Ishikawa (cell line): ENCODE measurements around the gene CTSD.
A peak's percentile ranks its signal among the peaks of the same experiment; 100 is the strongest.

Source experiments
- CEBPB ChIP-seq: IDR thresholded peaks from 2 replicates; pipeline ENCODE4 v1.6.1; 2012
- CREB1 ChIP-seq: IDR thresholded peaks from 2 replicates; pipeline ENCODE4 v1.6.1; 2012; ENCODE audit warnings: low read depth
- EGR1 ChIP-seq: IDR thresholded peaks from 2 replicates; pipeline ENCODE4 v1.6.1; 2012
- EP300 ChIP-seq: IDR thresholded peaks from 2 replicates; pipeline ENCODE4 v1.6.1; 2012; ENCODE audit warnings: borderline replicate concordance
- FOXM1 ChIP-seq: IDR thresholded peaks from 2 replicates; pipeline ENCODE4 v1.6.1; 2012; ENCODE audit warnings: low read depth, borderline replicate concordance
- NFIC ChIP-seq: IDR thresholded peaks from 2 replicates; pipeline ENCODE4 v1.6.1; 2012
- RAD21 ChIP-seq: IDR thresholded peaks from 2 replicates; pipeline ENCODE4 v1.6.1; 2012; ENCODE audit warnings: low read depth
- TAF1 ChIP-seq: IDR thresholded peaks from 2 replicates; pipeline ENCODE4 v1.6.1; 2012; ENCODE audit warnings: low read depth, mild to moderate bottlenecking
- TCF12 ChIP-seq: IDR thresholded peaks from 2 replicates; pipeline ENCODE4 v1.6.1; 2012; ENCODE audit warnings: low read depth
- TEAD4 ChIP-seq: IDR thresholded peaks from 2 replicates; pipeline ENCODE4 v1.6.1; 2012
- YY1 ChIP-seq: IDR thresholded peaks from 2 replicates; pipeline ENCODE4 v1.6.1; 2012; ENCODE audit warnings: low read depth
- ZBTB7A ChIP-seq: IDR thresholded peaks from 2 replicates; pipeline ENCODE4 v1.6.1; 2012; ENCODE audit warnings: low read depth
- TF ChIP-seq, protein P1 (sequence below): IDR thresholded peaks from 2 replicates; pipeline ENCODE4 v1.6.1; 2012
- TF ChIP-seq, protein P2 (sequence below): IDR thresholded peaks from 2 replicates; pipeline ENCODE4 v1.6.1; 2012
- TF ChIP-seq, protein P3 (sequence below): IDR thresholded peaks from 2 replicates; pipeline ENCODE4 v1.6.1; 2012; ENCODE audit warnings: low read depth, mild to moderate bottlenecking

CTSD gene

DNA sequence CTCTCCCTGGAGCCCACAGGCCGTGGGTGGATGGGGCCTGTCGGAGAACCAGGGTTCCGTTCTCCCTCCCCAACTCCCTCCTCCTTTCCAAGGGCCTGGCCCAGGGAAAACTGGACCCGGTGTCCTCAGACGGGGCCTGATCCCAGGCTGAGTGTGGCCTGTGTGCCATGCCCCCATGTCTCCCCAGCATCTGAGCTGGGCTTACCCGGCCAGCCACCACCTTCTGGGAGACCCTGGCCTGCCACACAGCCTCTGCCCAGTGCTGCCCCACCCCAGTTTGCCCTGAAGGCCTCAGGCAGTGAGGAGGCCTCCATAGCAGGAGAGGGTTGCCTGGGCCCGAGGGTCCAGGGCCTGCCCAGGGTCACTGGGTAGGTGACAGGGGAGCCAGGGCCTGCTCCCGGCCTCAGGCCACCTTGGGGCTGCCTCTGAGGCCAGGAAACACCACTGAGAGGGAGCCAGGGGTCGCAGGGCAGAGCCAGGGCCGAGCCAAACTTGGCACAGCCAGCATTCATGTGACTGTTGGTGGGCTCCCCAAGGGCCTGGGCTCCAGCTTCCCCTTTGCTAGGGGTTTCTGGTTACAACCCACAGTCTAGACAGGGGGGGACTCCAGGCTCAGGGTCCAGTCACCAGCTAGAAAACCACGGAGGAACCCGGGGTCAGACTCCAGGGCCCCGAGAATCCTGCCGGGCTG lies 12.7 kb downstream of the CTSD start:
- TF ChIP-seq EP300 (no peak), TEAD4 (no peak), NFIC (no peak), CREB1 (no peak), TAF1 (no peak), RAD21 (no peak), FOXM1 (no peak), ZBTB7A (no peak), YY1 (no peak), TCF12 (no peak), EGR1 (no peak), CEBPB (no peak)
- TF ChIP-seq, protein P1, sequence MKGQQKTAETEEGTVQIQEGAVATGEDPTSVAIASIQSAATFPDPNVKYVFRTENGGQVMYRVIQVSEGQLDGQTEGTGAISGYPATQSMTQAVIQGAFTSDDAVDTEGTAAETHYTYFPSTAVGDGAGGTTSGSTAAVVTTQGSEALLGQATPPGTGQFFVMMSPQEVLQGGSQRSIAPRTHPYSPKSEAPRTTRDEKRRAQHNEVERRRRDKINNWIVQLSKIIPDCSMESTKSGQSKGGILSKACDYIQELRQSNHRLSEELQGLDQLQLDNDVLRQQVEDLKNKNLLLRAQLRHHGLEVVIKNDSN, result no peak
- TF ChIP-seq, protein P2, sequence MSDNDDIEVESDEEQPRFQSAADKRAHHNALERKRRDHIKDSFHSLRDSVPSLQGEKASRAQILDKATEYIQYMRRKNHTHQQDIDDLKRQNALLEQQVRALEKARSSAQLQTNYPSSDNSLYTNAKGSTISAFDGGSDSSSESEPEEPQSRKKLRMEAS, result no peak
- TF ChIP-seq, protein P3, sequence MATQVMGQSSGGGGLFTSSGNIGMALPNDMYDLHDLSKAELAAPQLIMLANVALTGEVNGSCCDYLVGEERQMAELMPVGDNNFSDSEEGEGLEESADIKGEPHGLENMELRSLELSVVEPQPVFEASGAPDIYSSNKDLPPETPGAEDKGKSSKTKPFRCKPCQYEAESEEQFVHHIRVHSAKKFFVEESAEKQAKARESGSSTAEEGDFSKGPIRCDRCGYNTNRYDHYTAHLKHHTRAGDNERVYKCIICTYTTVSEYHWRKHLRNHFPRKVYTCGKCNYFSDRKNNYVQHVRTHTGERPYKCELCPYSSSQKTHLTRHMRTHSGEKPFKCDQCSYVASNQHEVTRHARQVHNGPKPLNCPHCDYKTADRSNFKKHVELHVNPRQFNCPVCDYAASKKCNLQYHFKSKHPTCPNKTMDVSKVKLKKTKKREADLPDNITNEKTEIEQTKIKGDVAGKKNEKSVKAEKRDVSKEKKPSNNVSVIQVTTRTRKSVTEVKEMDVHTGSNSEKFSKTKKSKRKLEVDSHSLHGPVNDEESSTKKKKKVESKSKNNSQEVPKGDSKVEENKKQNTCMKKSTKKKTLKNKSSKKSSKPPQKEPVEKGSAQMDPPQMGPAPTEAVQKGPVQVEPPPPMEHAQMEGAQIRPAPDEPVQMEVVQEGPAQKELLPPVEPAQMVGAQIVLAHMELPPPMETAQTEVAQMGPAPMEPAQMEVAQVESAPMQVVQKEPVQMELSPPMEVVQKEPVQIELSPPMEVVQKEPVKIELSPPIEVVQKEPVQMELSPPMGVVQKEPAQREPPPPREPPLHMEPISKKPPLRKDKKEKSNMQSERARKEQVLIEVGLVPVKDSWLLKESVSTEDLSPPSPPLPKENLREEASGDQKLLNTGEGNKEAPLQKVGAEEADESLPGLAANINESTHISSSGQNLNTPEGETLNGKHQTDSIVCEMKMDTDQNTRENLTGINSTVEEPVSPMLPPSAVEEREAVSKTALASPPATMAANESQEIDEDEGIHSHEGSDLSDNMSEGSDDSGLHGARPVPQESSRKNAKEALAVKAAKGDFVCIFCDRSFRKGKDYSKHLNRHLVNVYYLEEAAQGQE, result no peak

DNA sequence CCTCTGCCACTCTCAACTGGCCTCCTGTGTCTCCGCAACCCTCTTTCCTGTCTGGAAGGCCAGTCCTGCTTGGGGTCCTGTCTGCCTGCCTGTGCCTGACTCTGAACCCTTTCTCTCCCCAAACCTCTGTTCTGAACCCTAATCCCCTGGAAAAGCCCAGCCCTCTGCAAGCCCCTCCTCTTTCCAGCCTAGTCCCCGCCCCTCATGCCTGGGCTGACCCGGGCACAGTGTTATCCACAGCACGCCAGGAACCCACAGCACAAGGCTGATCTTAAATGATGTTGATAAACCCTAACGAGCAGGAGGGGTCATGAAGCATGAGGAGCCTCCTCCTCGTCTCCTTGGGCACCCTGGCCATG lies 13.3 kb downstream of the CTSD start, which contains the start of gene IFITM10:
Gene IFITM10 (minus strand): TSS at position 115 of the 359 bp plus-strand sequence. CDS start 153 bp downstream, outside the sequence.
- no peak for TF ChIP-seq CEBPB
- no peak for TF ChIP-seq FOXM1
- TF ChIP-seq, protein P3, result no peak
- TF ChIP-seq TEAD4, result no peak

DNA sequence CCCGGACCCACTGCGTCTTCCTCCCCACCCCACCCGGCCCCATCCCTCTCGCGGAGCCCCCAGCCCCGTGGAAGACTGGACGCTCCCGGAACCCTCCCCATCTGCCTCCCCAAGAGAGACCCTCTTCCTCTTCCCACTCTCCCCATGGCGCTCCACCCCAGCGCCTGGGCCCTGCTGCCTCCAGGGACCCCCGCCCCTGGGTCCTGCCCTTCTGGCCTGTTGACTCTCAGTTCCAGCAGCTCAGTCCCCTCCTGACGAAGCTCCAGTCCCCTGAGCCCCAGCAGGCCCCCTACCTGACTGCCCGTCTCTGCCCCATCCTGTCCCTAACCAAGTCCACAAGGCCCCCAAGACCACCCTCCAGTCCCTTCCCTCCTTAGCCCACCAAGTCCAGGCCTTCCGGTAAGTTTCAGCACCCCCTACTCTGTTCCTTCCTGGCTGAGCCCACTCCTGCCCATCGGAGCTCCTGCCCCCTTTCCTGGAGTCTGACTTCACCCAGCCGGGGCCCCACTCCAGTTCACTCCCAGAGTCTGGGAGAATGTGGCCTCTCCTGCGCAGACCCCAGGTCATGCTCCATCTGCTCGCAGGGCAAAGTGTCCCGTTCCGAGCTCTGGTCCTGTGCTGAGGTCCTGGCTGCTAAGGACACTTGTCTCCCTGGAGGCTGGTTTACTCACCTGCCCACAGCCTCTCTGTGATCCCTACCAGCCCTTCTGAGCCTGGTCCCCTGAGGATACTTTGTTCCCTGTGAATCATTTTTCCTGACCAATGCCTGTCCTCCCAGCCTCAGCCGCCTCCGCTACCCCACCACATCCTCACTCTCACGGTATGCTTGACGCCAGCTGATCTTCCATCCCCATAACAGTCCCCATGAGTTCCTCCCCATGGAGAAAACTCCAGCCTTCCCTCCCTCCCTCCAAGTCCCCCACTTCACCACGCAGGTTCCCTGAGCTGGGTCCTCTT lies 14.1 kb downstream of the CTSD start:
- TF ChIP-seq TCF12, result no peak

DNA sequence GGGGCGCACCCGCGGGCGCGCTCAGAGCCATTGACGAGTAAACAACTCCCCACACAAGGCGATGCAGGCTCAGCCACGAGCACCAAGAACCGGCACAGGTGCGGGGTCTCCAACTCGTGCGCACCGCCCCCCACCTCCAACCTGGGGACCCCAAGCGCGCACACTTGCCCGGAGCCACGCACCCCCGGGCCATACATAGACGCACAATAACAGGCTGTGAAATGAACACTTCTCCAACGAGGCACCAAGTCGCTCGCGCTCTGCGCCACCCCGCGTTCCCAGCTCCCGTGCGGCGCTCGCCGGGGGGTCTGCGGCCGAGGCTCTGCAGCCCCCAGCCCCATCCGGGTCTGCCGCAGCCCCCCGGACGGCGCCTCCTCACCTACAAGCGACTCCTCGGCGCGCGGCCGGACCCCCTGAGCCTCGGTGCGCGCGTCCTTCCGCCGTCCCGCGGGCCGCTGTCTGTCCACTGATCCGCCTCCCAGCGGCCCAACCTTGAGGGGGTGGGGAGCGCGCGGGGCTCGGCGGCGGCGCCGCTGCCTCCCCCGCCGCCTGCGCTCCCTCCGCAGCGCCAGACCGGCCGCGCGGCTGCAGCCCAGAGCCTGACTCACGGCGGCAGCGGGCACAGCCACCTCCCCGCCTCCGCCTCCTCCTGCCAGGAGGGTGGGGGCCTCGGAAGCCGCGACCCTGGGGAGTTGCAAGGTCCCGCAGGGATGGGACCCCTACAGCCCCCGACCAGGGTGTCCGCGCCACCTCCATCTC lies 14.9 kb downstream of the CTSD start:
- TF ChIP-seq, protein P1, result no peak
- TF ChIP-seq YY1, result no peak

DNA sequence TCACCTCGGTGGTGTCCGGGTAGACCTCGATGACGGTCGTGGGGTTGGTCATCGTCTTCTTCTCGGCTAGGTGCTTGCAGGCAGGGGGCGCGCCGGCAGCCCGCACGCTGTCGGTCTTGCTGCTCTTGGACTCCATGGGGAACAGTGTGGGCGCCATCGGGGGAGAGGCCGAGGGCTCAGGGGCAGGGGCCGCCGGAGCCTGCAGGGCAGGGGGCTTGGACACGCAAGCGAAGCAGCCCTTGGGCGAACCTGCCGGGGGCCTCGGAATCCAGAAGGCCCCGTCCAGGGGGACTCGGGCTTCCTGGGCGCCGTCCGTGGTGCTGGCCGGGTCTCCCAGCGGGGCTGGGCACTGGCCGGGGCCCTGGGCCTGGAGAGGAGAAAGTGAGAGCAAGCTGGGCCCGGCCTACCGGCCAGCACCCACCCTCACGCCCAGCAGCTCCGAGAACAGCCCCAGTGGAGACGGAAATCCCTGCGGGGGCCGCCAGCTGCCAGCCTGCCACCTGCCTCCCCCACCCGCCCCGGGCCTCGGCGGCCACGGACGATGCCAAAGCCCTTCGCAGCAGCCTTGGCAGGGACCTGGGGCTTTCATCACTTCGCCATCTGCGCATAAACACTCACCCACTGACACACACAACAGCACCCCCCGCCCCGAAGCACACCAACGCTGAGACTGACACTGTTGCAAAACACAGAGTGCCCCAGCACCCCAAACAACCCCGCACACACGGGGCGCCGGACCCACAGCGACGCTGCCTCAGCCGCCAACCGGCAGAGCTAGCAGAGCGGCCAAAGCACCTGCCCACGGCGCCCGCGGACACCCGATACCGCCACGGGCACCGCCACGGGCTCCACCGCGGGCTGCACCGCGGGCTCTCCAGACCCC lies 15.7 kb downstream of the CTSD start:
- TF ChIP-seq RAD21 (no peak), EP300 (no peak), NFIC (no peak)
- TF ChIP-seq, protein P1, result no peak
- TF ChIP-seq, protein P3, result peak; percentile 60
